NCI-H748 treated with DMSO at 0.1 percent for 48 hours (cell line): Measurements from ENCODE around the gene CELSR3.

Experiments used
- DNase-seq: peaks from one replicate; lab custom pipeline; 2025; lab: John Stamatoyannopoulos, UW

Gene CELSR3

DNA sequence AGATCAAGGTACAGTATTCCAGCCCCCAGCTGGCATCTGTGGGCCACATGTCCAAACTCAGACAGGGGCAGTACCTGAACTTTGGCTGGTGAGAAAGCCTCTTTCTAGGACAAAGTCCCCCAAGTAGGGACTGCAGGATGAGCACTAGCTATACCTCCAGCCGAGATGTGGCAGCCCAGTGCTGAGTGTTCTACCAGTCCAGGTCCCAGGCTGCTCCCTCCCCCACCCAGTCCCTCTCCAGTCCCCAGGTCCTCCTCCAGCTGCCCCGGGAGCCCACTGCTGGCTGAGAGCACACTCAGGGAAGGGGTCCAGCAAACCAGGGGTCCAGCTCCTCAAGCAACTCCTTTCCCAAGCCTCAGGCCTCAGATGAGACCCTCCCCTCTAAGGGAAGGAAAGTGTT lies 28.9 kb downstream of the CELSR3 start:
- no peak for DNase-seq

GRCh38 chr3:48633256-48633655 lies 29.4 kb downstream of the CELSR3 start:
- no peak for DNase-seq

GRCh38 chr3:48631516-48632448 lies 30.9 kb downstream of the CELSR3 start:
- no peak for DNase-seq

DNA sequence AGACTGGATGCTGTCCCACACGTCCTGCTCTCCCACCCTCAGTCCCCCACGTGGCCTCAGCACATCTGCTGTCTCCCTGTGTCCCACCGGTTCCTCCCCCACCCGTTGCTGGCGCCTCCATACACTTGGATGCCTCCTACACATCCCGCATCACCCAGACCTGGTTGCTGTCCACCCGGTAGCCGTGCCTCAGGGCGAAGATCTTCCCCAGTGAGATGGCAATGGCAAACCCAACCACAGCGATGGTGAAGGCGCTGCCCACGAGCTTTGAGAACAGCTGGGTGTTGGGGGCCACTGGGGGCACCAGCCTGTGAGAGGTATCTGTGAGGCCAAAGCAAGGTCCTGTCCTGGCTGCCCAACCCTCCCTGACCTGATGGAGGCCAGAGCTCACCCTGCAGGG lies 31.9 kb downstream of the CELSR3 start:
- no peak for DNase-seq

DNA sequence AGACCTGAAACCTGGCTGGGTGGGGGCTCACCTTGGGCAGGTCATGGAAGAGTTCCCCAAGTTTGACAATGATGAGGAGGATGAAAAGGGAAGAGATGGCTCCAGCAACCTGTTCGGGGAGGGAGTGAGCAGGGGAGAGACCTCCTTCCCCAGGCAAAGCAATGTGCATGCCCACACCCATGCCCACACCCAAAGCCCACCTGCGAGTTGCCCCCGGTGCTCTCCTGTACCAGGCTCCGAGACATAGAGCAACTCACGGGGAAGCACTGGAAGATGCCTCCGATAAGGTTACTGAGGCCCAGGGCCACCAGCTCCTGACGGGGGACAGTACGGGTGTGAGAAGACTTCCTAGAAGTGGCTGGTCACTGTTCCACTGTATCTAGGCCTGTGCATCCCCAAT lies 32.3 kb downstream of the CELSR3 start:
- no peak for DNase-seq

DNA sequence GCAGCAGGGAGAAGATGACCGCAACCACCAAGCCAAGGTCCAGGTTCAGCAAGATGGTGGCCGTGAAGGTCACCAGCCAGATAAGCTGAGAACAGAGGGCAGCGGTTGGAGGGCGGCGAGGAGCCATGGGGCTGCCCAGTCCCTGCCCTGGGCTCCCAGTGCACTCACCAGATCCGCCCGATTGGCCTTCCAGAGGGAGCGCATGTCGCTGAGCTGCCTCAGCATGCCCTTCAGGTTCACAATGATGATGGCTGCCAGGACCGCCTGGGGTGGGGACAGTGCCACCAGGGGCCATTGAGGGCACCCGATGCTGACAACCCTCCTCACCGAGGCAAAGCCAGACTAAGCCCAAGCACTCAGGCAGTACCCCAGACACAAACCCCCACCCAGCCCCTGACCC lies 32.8 kb downstream of the CELSR3 start:
- DNase-seq: no peak

DNA sequence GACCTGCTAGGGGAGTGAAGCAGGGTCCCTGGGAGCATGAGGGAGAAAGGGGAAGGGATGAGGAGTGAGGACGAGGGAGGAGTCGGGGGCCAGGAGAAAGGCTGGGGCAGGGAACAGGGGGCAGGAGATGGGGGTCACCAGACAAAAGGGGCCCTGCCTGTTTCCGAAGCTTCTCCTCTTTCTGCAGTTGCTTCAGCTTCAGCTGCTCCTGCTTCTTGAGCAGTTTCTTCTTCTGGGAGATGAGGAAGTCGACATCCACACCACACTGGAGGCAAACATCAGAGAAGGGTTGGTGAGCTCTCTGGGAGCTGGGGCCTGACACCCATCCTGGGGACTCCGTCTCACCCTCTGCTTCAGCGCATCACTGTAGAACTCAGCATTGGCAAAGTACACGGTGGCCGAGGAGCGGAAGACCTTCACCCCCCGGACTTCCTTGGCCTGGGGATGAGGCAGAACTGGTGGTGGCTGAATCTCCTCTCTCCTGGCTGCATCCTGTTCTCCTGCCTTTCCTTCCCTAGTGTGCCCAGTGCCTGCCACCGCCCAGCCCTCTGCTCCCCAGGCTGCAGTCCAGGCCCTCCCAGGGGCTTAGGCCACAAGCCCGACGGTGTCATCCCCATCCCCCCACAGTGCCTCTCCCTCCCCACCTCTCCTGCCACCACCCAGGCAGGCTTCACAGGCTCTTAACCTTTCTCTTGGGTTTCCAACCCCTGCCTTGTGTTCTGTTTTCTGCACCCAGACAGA lies 34.2 kb downstream of the CELSR3 start:
- no peak for DNase-seq

- DNase-seq: no peak
Observed at GRCh38 chr3:48625600-48625999, 37.1 kb downstream of the CELSR3 start.

- no peak for DNase-seq
Observed at GRCh38 chr3:48624767-48625166, 37.9 kb downstream of the CELSR3 start.

GRCh38 chr3:48623851-48624547 lies 38.7 kb downstream of the CELSR3 start:
- DNase-seq: peak; percentile 75

GRCh38 chr3:48621461-48621869 lies 41.2 kb downstream of the CELSR3 start, which contains the start of gene TMEM89:
TMEM89 (minus strand) TSS chr3:48621769; CDS start chr3:48621756, 13 bp downstream.
- no peak for DNase-seq

GRCh38 chr3:48619541-48620524 lies 42.9 kb downstream of the CELSR3 start:
- DNase-seq: no peak

DNA sequence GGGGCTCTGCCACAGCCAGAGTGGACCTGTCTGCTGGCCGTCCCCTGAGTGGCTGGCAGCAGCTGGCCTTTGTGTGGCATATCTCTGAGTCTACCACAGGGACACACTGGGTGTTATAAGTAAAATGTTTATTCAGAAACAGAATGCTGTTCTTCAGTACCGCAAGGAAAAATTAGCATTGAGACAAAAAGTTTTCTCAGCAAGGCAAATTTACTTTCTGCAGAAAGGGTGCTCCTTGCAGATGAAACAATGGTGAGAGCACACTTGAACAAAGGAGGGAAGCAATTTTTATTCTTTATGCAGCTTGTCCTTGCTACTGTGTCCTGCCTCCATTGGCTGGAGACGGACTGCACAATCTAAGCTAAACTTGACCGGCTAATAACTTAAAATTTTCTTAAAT lies 45.1 kb downstream of the CELSR3 start:
- no peak for DNase-seq

DNA sequence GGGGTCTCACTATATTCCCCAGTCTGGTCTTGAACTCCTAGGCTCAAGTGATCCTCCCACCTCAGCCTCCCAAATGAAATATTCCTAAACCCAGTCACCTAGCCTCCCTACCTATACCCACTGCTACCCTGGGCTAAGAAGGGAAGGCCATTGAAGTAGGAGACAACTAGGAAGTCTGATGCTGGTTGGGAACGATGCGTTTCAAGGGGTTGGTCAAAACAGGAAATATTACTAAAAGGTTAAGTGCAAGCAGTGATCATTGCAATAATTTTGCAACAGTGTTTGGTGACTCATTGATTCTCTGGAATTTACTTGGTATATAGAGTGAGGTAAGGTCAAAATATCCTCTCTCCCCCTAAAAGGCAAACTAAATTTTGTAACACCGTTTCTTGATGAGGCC lies 48.6 kb downstream of the CELSR3 start:
- DNase-seq: no peak

DNA sequence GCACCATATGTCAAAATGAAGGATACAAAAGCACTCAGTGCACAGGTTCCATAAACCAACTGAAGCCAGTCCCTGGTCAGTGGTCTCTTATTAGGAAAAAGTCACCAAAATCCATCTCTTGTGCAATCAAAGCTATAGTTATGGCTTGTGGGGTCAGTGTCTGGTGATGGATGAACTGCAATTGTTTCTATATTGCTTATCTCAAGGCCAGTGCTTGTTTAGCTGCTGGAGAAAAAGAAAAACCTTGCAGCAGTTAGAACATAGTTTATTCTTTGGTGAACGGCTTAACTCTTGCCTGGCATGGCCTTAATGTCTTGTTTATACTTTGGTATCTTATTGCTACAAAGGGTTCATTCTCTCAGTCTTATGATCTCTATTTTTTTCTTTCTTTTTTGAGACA lies 50.4 kb downstream of the CELSR3 start:
- no peak for DNase-seq

- peak; percentile 64 for DNase-seq
Observed at GRCh38 chr3:48609088-48610005, 53.3 kb downstream of the CELSR3 start, which contains the start of gene UQCRC1. UQCRC1 (minus strand) TSS chr3:48609646; CDS start chr3:48609620, 26 bp downstream.

DNA sequence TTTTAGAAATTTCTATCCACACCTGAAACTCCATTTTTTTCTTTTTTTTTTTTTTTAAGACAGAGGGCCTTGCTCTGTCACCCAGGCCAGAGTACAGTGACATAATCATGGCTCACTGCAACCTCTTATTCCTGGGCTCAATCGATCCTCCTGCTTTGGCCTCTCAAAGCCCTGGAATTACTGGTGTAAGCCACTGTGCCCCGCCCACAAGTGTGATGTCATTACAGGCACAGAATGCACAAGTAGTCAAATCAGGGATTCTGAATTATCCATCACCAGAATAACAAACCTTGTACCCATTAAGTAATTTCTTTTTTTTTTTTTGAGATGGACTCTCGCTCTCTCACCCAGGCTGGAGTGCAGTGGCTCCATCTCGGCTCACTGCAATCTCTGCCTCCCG lies 55.2 kb downstream of the CELSR3 start:
- no peak for DNase-seq

GRCh38 chr3:48601622-48601994 lies 61.1 kb downstream of the CELSR3 start:
- DNase-seq: no peak

DNA sequence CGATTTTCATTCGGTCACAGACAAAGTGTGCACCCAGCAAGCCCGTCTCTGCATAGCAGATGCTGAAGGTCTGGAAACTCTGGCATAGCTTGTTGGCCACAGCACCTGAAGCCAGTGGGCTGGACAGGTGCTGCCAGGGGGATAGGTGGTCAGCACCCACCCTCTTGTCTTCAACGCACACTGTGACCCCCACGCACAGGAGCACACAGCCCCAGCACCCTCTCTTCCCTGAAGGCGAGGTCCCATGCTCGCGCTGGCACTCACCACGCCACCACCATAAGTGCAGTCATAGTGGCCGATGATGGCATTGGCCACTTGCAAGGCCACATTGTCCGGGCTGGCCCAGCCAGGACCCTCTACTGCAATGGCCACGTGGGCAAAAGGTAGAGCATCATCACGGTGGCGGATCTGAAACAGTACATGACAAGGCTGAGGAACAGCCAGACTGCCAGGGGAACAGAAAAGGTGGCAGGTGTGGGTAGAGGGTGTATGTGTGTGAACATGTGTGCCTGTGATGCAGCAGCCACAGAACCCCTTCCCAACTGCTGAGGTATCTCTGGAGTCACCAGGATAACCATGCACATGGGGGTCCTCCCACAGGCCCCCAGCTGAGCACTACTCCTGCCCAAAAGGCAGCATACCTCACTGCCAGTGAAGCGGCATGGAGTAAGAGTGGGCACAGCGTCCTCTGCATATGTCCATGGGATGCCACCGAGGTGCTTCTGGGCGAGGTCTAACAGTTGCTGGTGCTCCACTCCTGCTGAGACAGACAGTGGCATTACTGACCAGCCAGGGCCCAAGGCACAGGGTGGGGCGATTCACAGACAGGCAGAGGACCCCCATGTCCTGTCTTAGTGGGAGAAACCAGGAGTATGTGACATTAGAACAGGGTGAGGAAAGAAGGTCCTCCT lies 61.7 kb downstream of the CELSR3 start:
- DNase-seq: no peak
